ENCODE measurements around the gene MAT1A.

The MAT1A gene

GRCh38 chr10:80268266-80268665 lies 21.2 kb downstream of the MAT1A start:
- TF ChIP-seq TAF1 (IDR thresholded peaks at IDR 0.05; ENCODE audit: borderline replicate concordance, insufficient read depth, low read length), result no peak
- TF ChIP-seq POLR2AphosphoS5 (IDR thresholded peaks at IDR 0.05; ENCODE audit: low read depth, low read length), result no peak
- TF ChIP-seq FOXP2 (optimal IDR thresholded peaks at IDR 0.05; ENCODE audit: borderline replicate concordance, extremely low read depth, extremely low read length, insufficient read depth), result no peak
- TF ChIP-seq, protein P1, sequence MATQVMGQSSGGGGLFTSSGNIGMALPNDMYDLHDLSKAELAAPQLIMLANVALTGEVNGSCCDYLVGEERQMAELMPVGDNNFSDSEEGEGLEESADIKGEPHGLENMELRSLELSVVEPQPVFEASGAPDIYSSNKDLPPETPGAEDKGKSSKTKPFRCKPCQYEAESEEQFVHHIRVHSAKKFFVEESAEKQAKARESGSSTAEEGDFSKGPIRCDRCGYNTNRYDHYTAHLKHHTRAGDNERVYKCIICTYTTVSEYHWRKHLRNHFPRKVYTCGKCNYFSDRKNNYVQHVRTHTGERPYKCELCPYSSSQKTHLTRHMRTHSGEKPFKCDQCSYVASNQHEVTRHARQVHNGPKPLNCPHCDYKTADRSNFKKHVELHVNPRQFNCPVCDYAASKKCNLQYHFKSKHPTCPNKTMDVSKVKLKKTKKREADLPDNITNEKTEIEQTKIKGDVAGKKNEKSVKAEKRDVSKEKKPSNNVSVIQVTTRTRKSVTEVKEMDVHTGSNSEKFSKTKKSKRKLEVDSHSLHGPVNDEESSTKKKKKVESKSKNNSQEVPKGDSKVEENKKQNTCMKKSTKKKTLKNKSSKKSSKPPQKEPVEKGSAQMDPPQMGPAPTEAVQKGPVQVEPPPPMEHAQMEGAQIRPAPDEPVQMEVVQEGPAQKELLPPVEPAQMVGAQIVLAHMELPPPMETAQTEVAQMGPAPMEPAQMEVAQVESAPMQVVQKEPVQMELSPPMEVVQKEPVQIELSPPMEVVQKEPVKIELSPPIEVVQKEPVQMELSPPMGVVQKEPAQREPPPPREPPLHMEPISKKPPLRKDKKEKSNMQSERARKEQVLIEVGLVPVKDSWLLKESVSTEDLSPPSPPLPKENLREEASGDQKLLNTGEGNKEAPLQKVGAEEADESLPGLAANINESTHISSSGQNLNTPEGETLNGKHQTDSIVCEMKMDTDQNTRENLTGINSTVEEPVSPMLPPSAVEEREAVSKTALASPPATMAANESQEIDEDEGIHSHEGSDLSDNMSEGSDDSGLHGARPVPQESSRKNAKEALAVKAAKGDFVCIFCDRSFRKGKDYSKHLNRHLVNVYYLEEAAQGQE (IDR thresholded peaks at IDR 0.05; ENCODE audit: insufficient read depth in 1 of 2, low read depth in 2 of 2, low read length in 2 of 2), result no peak
- no peak for TF ChIP-seq SIN3A (IDR thresholded peaks at IDR 0.05; ENCODE audit: borderline replicate concordance, insufficient read depth, low read length)

DNA sequence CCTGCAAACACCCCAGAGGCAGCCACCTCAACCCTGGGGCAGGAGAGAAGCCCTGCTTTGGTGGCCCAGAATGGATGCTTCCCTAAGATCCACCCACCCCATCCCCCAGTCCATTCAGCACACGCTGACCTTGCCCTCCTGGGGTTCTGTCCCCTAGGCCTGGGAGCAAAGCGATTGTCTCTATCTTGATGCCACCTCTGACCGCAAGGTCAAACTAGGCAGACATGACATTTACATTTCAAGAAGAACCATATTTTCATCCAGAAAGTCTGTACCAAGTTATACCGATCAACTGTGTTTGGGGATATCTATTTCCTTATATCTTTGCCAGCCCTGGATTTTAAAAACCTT lies 23.0 kb downstream of the MAT1A start:
- TF ChIP-seq TAF1 (IDR thresholded peaks at IDR 0.05; ENCODE audit: borderline replicate concordance, insufficient read depth, low read length), result no peak
- TF ChIP-seq SIN3A (IDR thresholded peaks at IDR 0.05; ENCODE audit: borderline replicate concordance, insufficient read depth, low read length), result no peak
- TF ChIP-seq FOXP2 (optimal IDR thresholded peaks at IDR 0.05; ENCODE audit: borderline replicate concordance, extremely low read depth, extremely low read length, insufficient read depth), result no peak
- TF ChIP-seq, protein P1 (IDR thresholded peaks at IDR 0.05; ENCODE audit: insufficient read depth in 1 of 2, low read depth in 2 of 2, low read length in 2 of 2), result no peak
- TF ChIP-seq POLR2AphosphoS5 (IDR thresholded peaks at IDR 0.05; ENCODE audit: low read depth, low read length), result no peak

- TF ChIP-seq SIN3A (IDR thresholded peaks at IDR 0.05; ENCODE audit: borderline replicate concordance, insufficient read depth, low read length), result no peak
- no peak for TF ChIP-seq FOXP2 (optimal IDR thresholded peaks at IDR 0.05; ENCODE audit: borderline replicate concordance, extremely low read depth, extremely low read length, insufficient read depth)
Measured at GRCh38 chr10:80265740-80266512, 23.5 kb downstream of the MAT1A start.

GRCh38 chr10:80264081-80265056 lies 25.1 kb downstream of the MAT1A start:
- TF ChIP-seq TAF1 (IDR thresholded peaks at IDR 0.05; ENCODE audit: borderline replicate concordance, insufficient read depth, low read length), result no peak
- TF ChIP-seq SIN3A (IDR thresholded peaks at IDR 0.05; ENCODE audit: borderline replicate concordance, insufficient read depth, low read length), result no peak

DNA sequence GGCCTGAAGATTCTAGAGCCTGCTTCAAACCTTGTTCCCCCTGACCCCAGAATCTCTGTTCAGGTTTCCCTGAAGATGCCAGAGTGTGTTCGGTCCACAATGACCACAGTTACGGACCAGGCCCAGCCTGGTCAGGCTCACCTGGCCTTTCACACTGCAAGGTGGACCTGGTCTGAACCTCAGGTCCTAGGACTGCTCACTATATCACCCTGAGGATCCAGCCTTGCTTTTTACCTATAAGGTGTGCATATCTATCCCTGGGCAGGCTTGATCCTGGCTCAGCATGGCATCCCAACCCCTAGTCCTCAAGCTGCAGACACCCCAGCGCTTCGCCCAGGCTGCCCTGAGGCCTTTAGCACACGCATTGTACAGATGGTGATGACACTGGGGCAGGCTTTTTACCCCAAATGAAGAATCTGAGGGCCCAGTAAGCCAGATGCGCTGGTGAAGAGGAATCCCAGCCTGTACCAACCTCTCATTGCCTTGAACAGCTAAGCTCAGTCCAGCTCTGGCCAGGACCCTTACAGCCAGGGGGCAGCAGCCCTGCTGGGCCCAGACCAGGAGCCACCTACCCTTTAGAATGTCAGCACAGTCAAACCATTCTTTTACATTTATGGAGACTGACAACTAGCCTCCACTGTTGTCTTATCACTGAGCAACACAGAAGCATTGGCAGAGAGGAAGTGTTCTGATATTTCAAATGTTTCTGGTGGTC lies 28.0 kb downstream of the MAT1A start:
- no peak for TF ChIP-seq POLR2AphosphoS5 (IDR thresholded peaks at IDR 0.05; ENCODE audit: low read depth, low read length)
- TF ChIP-seq, protein P1 (IDR thresholded peaks at IDR 0.05; ENCODE audit: insufficient read depth in 1 of 2, low read depth in 2 of 2, low read length in 2 of 2), result no peak
- no peak for TF ChIP-seq SIN3A (IDR thresholded peaks at IDR 0.05; ENCODE audit: borderline replicate concordance, insufficient read depth, low read length)
- TF ChIP-seq FOXP2 (optimal IDR thresholded peaks at IDR 0.05; ENCODE audit: borderline replicate concordance, extremely low read depth, extremely low read length, insufficient read depth), result no peak
- no peak for TF ChIP-seq TAF1 (IDR thresholded peaks at IDR 0.05; ENCODE audit: borderline replicate concordance, insufficient read depth, low read length)

All from PFSK-1 (cell line).